K562 (cell line): ENCODE measurements around the gene GADD45G. TPM values are rescaled to one million over a fixed set of nuclear protein-coding genes. Genes with fewer than 3 reads are reported as not detected.

Experiments
- ATAC-seq: fragments of 200-7000 bp; cut with Tn5 transposase; 3 replicates; pipeline ENCODE4 v1.9.1; 2020; ENCODE audit warnings: moderate library complexity
- BruUV-seq: library from RNA; stranded (reverse); fragments of 400-500 nt; replicated peaks from 2 replicates; lab custom pipeline; 2021; lab: Mats Ljungman, UMichigan
- CTCF ChIA-PET: fragments of 300-600 bp; formaldehyde crosslinking; extraction: SDS; loops from one replicate; lab custom pipeline; 2021; ENCODE audit warnings: low intra/inter-chr PET ratio; lab: Yijun Ruan, JAX
- POLR2A ChIA-PET: fragments of 300-600, 350-650 bp; sonication (Branson Sonifier 250); formaldehyde crosslinking; extraction: SDS; loops from one replicate; lab custom pipeline; 2021; ENCODE audit warnings: antibody characterized with exemption, inconsistent platforms; lab: Yijun Ruan, JAX
- DNase-seq, 4 experiments: peaks; one replicate each; pipeline versions ENCODE4 v3.0.0 to v3.0.0-alpha.2; 2011 to 2018; ENCODE audit warnings: low spot score in 3 of 4, mixed read lengths in 3 of 4; ENCODE audit errors: extremely low read depth in 1 of 4
- FAIRE-seq: peaks from 2 replicates; lab custom pipeline; 2011; peaks lifted over from hg19 to GRCh38; lab: Jason Lieb, UNC
- H2AFZ ChIP-seq: 2 replicates; pipeline ENCODE4 v1.6.0; 2011; ENCODE audit warnings: low read depth, low read length, control low read depth, inconsistent platforms
- H3K27ac ChIP-seq: fragments of 200-600 bp; 3 replicates; pipeline ENCODE4 v1.8.0; 2011; ENCODE audit warnings: low read depth, mild to moderate bottlenecking, control low read depth, inconsistent platforms, low read length, moderate library complexity, mixed read lengths; ENCODE audit errors: extremely low read depth
- H3K27me3 ChIP-seq, 2 experiments: fragments of 300-600 bp in 1 of 2; 2 replicates in 1 of 2; 3 replicates in 1 of 2; pipeline versions ENCODE4 v1.6.0 to v1.8.0; 2011; ENCODE audit warnings: inconsistent platforms in 2 of 2, low read length in 2 of 2, mild to moderate bottlenecking in 1 of 2, mixed read lengths in 1 of 2, moderate library complexity in 1 of 2; ENCODE audit not compliant: control insufficient read depth in 2 of 2, insufficient read depth in 2 of 2
- H3K36me3 ChIP-seq: fragments of 300-600 bp; 3 replicates; pipeline ENCODE4 v1.8.0; 2011; ENCODE audit warnings: mild to moderate bottlenecking, low read length, inconsistent platforms; ENCODE audit not compliant: control insufficient read depth, insufficient read depth
- H3K4me1 ChIP-seq, 2 experiments: fragments of 200-600 bp in 1 of 2; replicated peaks in 1 of 2; 2 replicates in 1 of 2; 3 replicates in 1 of 2; pipeline versions ENCODE4 v1.5.1 to v1.8.0; 2011; ENCODE audit warnings: inconsistent platforms in 2 of 2, low read length in 2 of 2, mild to moderate bottlenecking in 1 of 2, mixed read lengths in 1 of 2, moderate library complexity in 1 of 2; ENCODE audit not compliant: control insufficient read depth in 2 of 2, insufficient read depth in 2 of 2
- H3K4me2 ChIP-seq: 2 replicates; pipeline ENCODE4 v1.6.1; 2011; ENCODE audit warnings: low read length, control low read depth, inconsistent platforms, mixed read lengths; ENCODE audit not compliant: insufficient read depth
- H3K4me3 ChIP-seq: fragments of 200-600 bp; sonication (generic), shearing (Covaris generic); 2 replicates; pipeline ENCODE4 v1.5.1; 2016; ENCODE audit warnings: control low read depth, inconsistent platforms
- H3K79me2 ChIP-seq: fragments of 200-600 bp; 3 replicates; pipeline ENCODE4 v1.8.0; 2011; ENCODE audit warnings: low read length, inconsistent platforms; ENCODE audit not compliant: control insufficient read depth, insufficient read depth
- H3K9ac ChIP-seq, 2 experiments: 2 replicates each; pipeline versions ENCODE4 v1.6.0 to v1.6.1; 2011; ENCODE audit warnings: low read depth in 2 of 2, low read length in 2 of 2, control low read depth in 1 of 2, inconsistent platforms in 1 of 2, mild to moderate bottlenecking in 1 of 2, mixed read lengths in 1 of 2; ENCODE audit not compliant: insufficient read depth in 1 of 2
- H3K9me1 ChIP-seq: one replicate; pipeline ENCODE4 v1.6.0; 2011; ENCODE audit warnings: inconsistent platforms, mild to moderate bottlenecking, low read length, moderate library complexity; ENCODE audit not compliant: control insufficient read depth, insufficient read depth
- H3K9me3 ChIP-seq: replicated peaks from 2 replicates; pipeline ENCODE4 v1.5.1; 2011; ENCODE audit warnings: low read depth, low read length, inconsistent platforms; ENCODE audit not compliant: control insufficient read depth, insufficient read depth
- H4K20me1 ChIP-seq: replicated peaks from 2 replicates; pipeline ENCODE4 v1.6.1; 2011; ENCODE audit warnings: low read length, inconsistent platforms, mixed read lengths; ENCODE audit not compliant: control insufficient read depth, insufficient read depth
- CBX3 ChIP-seq, 2 experiments: IDR thresholded peaks; 1 replicate in 1 of 2; 2 replicates in 1 of 2; pipeline ENCODE4 v1.6.1; 2012; ENCODE audit warnings: inconsistent platforms in 2 of 2, low read length in 2 of 2, borderline replicate concordance in 1 of 2, control low read depth in 1 of 2
- CC2D1A ChIP-seq: fragments of 450-650 bp; IDR thresholded peaks from 2 replicates; pipeline ENCODE4 v1.6.1; 2017; ENCODE audit warnings: mild to moderate bottlenecking
- GTF2B ChIP-seq: IDR thresholded peaks from 2 replicates; pipeline ENCODE4 v1.6.1; 2011; ENCODE audit not compliant: insufficient read length; ENCODE audit errors: extremely low read depth
- PCBP2 ChIP-seq: fragments of 200-400 bp; formaldehyde crosslinking; IDR thresholded peaks from 2 replicates; pipeline ENCODE4 v1.6.1; 2018; ENCODE audit warnings: low read length, low read depth, mild to moderate bottlenecking, moderate library complexity; ENCODE audit not compliant: poor library complexity, severe bottlenecking
- PRPF4 ChIP-seq: fragments of 200-400 bp; formaldehyde crosslinking; IDR thresholded peaks from one replicate; pipeline ENCODE4 v1.6.1; 2017; ENCODE audit warnings: low read length, low read depth, mild to moderate bottlenecking; ENCODE audit not compliant: insufficient read depth, poor library complexity, severe bottlenecking
- ZSCAN29 ChIP-seq: fragments of 450-650 bp; IDR thresholded peaks from 2 replicates; pipeline ENCODE4 v1.6.1; 2017
- WGBS: fragments of 100-300 bp; shearing (Covaris generic); methylation state at CpG from one replicate; pipeline ENCODE4 v1.1.6; 2016; ENCODE audit warnings: low coverage, mixed read lengths; ENCODE audit not compliant: insufficient coverage; ENCODE audit errors: missing lambda C conversion rate; 5-methylcytosine and 5-hydroxymethylcytosine counted together
- in situ Hi-C: fragments of 300-500 bp; cut with MboI; formaldehyde crosslinking; loops from 4 replicates; pipeline ENCODE4 v1.15.0; 2018; ENCODE audit warnings: inconsistent platforms, mixed read lengths
- intact Hi-C: fragments of 100-400 bp; cut with micrococcal nuclease; formaldehyde crosslinking; loops from 2 replicates; pipeline ENCODE4 v1.14.2; 2022
- polyA plus RNA-seq, 8 experiments: library from polyadenylated mRNA; depleted of rRNA in 4 of 8; stranded (reverse) in 5 of 8; unstranded in 3 of 8; fragments of >200 nt; fragmentation: Nextera tagmentation in 2 of 8; fragmentation: Illumina TruSeq in 1 of 8; extraction: Ambion mirVana in 2 of 8; extraction: Trizol in 1 of 8; gene quantifications; 2 replicates each; pipeline versions ENCODE4 v1.2.1 to v1.2.3, GENCODE V29; 2011 to 2014; ENCODE audit warnings: inconsistent platforms in 1 of 8, missing spikeins in 1 of 8
- total RNA-seq, 7 experiments: library from RNA; depleted of rRNA in 6 of 7; stranded (reverse); fragments of >200 nt in 6 of 7; fragmentation: Illumina TruSeq in 2 of 7; extraction: Trizol in 2 of 7; gene quantifications; 2 replicates each; pipeline versions ENCODE4 v1.2.1 to v1.2.3, GENCODE V29; 2011 to 2021; ENCODE audit warnings: low replicate concordance in 1 of 7

The GADD45G gene
- total and polyA plus RNA-seq, 9 of the 15 experiments (the other 6 are each of a cell fraction or from before 2014, with no cell fraction given), result 0.20 to 0.34 TPM; not detected in 7

- no peak for TF ChIP-seq GTF2B
- TF ChIP-seq CBX3 (IDR thresholded peaks at IDR 0.05; ENCODE audit: borderline replicate concordance in 1 of 2, low read length in 2 of 2), result no peak
- TF ChIP-seq PCBP2, result no peak
- no peak for TF ChIP-seq CC2D1A
Observed at GRCh38 chr9:89613912-89614892, 9.4 kb downstream of the GADD45G start (continued).

- H3K4me2 ChIP-seq, result no peak overlapping the region
Observed at GRCh38 chr9:89615661-89616060, 10.8 kb downstream of the GADD45G start.

More at GRCh38 chr9:89615661-89616060, 10.8 kb downstream of the GADD45G start:
- WGBS, result 7% methylated on average over 2 of the region's 2 CpGs
- TF ChIP-seq ZSCAN29 (no peak), PRPF4 (no peak)
- CTCF ChIA-PET, result no interaction called here
- H3K9me1 ChIP-seq, result no peaks in the 10 kb centered on the region
- no peaks in the 10 kb centered on the region for H3K79me2 ChIP-seq
- DNase-seq, result no peak
- H3K4me1 ChIP-seq, result no peaks in the 10 kb centered on the region
- H3K27ac ChIP-seq, result no peak overlapping the region
- H3K36me3 ChIP-seq, result no peaks in the 10 kb centered on the region
- H3K9me3 ChIP-seq, result no peaks in the 10 kb centered on the region
- in situ Hi-C loops (no loop called here), intact Hi-C loops (no loop called here)
- no peak overlapping the region for H3K4me3 ChIP-seq
- no TSS peak for BruUV-seq
- no peak for ATAC-seq
- no peak for FAIRE-seq
- H3K27me3 ChIP-seq, result peaks cover 0 to 12% of the 10 kb centered on the region in 2 experiments; a peak in 1 of 5 replicates
- H2AFZ ChIP-seq, result no peak overlapping the region
- H3K9ac ChIP-seq, result no peak overlapping the region
- H4K20me1 ChIP-seq, result no peaks in the 10 kb centered on the region
- POLR2A ChIA-PET, result no interaction called here
